Neural progenitor cell (in vitro differentiated cells): Measurements from ENCODE around the gene CLSTN2. TPM values are rescaled to one million over a fixed set of nuclear protein-coding genes. Genes with fewer than 3 reads are reported as not detected.

ENCODE experiments used
- DNase-seq: peaks from one replicate; pipeline ENCODE4 v3.0.0-alpha.2; 2016; ENCODE audit warnings: low spot score
- H2AFZ ChIP-seq: fragments of 200-600 bp; sonication (generic); replicated peaks from 2 replicates; pipeline ENCODE4 v1.6.1; 2016; ENCODE audit warnings: antibody characterized with exemption
- H3F3A ChIP-seq: fragments of 200-600 bp; sonication (generic); 2 replicates; pipeline ENCODE4 v1.6.1; 2016; ENCODE audit warnings: antibody characterized with exemption, low read depth
- H3K27ac ChIP-seq: fragments of 200-600 bp; sonication (generic); 2 replicates; pipeline ENCODE4 v1.5.1; 2016; ENCODE audit warnings: mild to moderate bottlenecking
- H3K27me3 ChIP-seq: fragments of 200-600 bp; sonication (generic); 2 replicates; pipeline ENCODE4 v1.6.1; 2016; ENCODE audit warnings: mild to moderate bottlenecking, moderate library complexity
- H3K36me3 ChIP-seq: fragments of 200-600 bp; sonication (generic); 2 replicates; pipeline ENCODE4 v1.5.1; 2016
- H3K4me1 ChIP-seq: fragments of 200-600 bp; sonication (generic); 2 replicates; pipeline ENCODE4 v1.6.1; 2016; ENCODE audit warnings: mixed run types
- H3K4me2 ChIP-seq: fragments of 200-600 bp; sonication (generic); 2 replicates; pipeline ENCODE4 v1.6.1; 2016
- H3K4me3 ChIP-seq: fragments of 200-600 bp; sonication (generic); 2 replicates; pipeline ENCODE4 v1.5.1; 2016
- H3K79me2 ChIP-seq: fragments of 200-600 bp; sonication (generic); 2 replicates; pipeline ENCODE4 v1.6.1; 2016; ENCODE audit warnings: low read depth
- H3K9ac ChIP-seq: fragments of 200-600 bp; sonication (generic); 2 replicates; pipeline ENCODE4 v1.6.1; 2016
- H3K9me3 ChIP-seq: fragments of 200-600 bp; sonication (generic); 2 replicates; pipeline ENCODE4 v1.5.1; 2016; ENCODE audit warnings: low read depth
- H4K20me1 ChIP-seq: fragments of 200-600 bp; sonication (generic); 2 replicates; pipeline ENCODE4 v1.6.1; 2016; ENCODE audit warnings: low read depth
- H3K27ac Mint-ChIP-seq: 3 replicates; pipeline ENCODE4 v1.8.0; 2021; ENCODE audit warnings: mixed read lengths
- H3K27me3 Mint-ChIP-seq: 2 replicates; pipeline ENCODE4 v1.8.0; 2022; ENCODE audit warnings: low read depth, mild to moderate bottlenecking, inconsistent platforms, moderate library complexity, mixed read lengths; ENCODE audit not compliant: insufficient read depth
- H3K36me3 Mint-ChIP-seq: 3 replicates; pipeline ENCODE4 v1.8.0; 2021; ENCODE audit warnings: mixed read lengths
- H3K4me1 Mint-ChIP-seq: 3 replicates; pipeline ENCODE4 v1.8.0; 2021; ENCODE audit warnings: mixed read lengths
- H3K4me3 Mint-ChIP-seq: 3 replicates; pipeline ENCODE4 v1.8.0; 2021; ENCODE audit warnings: mild to moderate bottlenecking, moderate library complexity, mixed read lengths
- H3K9me3 Mint-ChIP-seq: 3 replicates; pipeline ENCODE4 v1.8.0; 2020; ENCODE audit warnings: mixed read lengths
- EZH2 ChIP-seq: fragments of 200-600 bp; sonication (generic); IDR thresholded peaks from 2 replicates; pipeline ENCODE4 v1.6.1; 2017; ENCODE audit warnings: antibody characterized with exemption, mild to moderate bottlenecking, moderate library complexity
- EZH2phosphoT487 ChIP-seq: fragments of 200-600 bp; sonication (generic); IDR thresholded peaks from 2 replicates; pipeline ENCODE4 v1.6.1; 2017; ENCODE audit warnings: antibody characterized with exemption
- total RNA-seq: library from RNA; depleted of rRNA; stranded (reverse); fragments of >200 nt; gene quantifications from 2 replicates; pipeline ENCODE4 v1.2.3, GENCODE V29; 2015; ENCODE audit warnings: low replicate concordance
- TF ChIP-seq, protein P1 (sequence below): fragments of 200-600 bp; sonication (generic); IDR thresholded peaks from 2 replicates; pipeline ENCODE4 v1.5.1; 2017; ENCODE audit warnings: antibody characterized with exemption, mild to moderate bottlenecking

Gene CLSTN2
- total RNA-seq, 1 donor from 2014 or later, result 0.22 TPM

DNA sequence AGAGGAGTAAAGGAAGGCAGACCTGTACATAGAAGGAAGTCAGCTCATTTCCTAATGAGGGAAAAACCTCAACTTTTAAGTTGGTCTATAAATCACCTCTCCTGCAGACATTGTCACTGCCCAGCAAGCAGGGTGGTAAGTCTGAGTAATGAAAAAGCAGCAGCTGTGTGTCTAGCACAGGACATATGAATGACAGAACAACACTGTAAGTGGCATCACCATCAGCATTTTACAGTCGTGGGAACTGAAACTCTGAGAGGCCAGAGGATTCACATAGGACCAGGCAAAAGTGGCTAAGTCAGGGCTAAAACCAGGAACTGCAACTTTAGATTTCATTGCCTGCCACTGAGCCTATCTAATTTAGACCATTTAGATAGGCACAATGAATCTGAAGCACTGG, 235.6 kb downstream of the CLSTN2 start:
- no peak overlapping the region for H2AFZ ChIP-seq
- no peaks in the 10 kb centered on the region for H3F3A ChIP-seq
- H3K27me3 ChIP-seq, result no peaks in the 10 kb centered on the region
- no peak overlapping the region for H3K4me3 ChIP-seq
- H3K9ac ChIP-seq, result no peak overlapping the region
- Mint-ChIP-seq H3K27me3 (peaks cover 2% of the 10 kb centered on the region), H3K27ac (no peak overlapping the region), H3K4me3 (no peak overlapping the region), H3K4me1 (peaks cover 8% of the 10 kb centered on the region), H3K9me3 (peaks cover 2% of the 10 kb centered on the region), H3K36me3 (no peaks in the 10 kb centered on the region)
- H3K36me3 ChIP-seq, result no peaks in the 10 kb centered on the region
- H4K20me1 ChIP-seq, result no peaks in the 10 kb centered on the region
- no peak overlapping the region for H3K4me2 ChIP-seq
- DNase-seq, result no peak
- H3K79me2 ChIP-seq, result no peaks in the 10 kb centered on the region
- no peaks in the 10 kb centered on the region for H3K4me1 ChIP-seq
- no peak for TF ChIP-seq EZH2phosphoT487
- TF ChIP-seq, protein P1, sequence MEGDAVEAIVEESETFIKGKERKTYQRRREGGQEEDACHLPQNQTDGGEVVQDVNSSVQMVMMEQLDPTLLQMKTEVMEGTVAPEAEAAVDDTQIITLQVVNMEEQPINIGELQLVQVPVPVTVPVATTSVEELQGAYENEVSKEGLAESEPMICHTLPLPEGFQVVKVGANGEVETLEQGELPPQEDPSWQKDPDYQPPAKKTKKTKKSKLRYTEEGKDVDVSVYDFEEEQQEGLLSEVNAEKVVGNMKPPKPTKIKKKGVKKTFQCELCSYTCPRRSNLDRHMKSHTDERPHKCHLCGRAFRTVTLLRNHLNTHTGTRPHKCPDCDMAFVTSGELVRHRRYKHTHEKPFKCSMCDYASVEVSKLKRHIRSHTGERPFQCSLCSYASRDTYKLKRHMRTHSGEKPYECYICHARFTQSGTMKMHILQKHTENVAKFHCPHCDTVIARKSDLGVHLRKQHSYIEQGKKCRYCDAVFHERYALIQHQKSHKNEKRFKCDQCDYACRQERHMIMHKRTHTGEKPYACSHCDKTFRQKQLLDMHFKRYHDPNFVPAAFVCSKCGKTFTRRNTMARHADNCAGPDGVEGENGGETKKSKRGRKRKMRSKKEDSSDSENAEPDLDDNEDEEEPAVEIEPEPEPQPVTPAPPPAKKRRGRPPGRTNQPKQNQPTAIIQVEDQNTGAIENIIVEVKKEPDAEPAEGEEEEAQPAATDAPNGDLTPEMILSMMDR, result no peak
- TF ChIP-seq EZH2, result no peak
- H3K9me3 ChIP-seq, result peaks cover 3% of the 10 kb centered on the region
- H3K27ac ChIP-seq, result no peak overlapping the region

DNA sequence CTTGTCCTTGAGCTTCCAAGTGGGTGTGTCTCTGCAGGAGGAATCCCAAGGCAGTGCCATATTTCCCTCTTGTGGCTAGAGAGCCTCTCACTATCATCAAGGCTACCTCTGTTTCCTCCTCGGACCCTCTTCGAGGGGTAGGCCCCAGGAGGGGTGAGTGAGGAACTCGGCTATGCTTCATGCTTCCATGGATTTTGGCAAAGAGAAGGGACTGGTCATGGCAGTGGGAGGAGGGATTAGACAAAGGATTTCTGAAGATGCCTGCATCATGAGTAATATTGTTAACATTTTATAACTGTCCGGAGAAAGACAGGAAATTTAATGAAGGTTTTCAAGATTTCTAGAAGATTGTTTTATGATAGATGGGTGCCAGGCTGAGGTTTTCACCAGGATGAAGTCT, 241.5 kb downstream of the CLSTN2 start:
- Mint-ChIP-seq H3K9me3 (no peaks in the 10 kb centered on the region), H3K27me3 (peaks cover 3% of the 10 kb centered on the region), H3K27ac (no peak overlapping the region), H3K4me1 (peaks cover 2% of the 10 kb centered on the region), H3K36me3 (no peaks in the 10 kb centered on the region), H3K4me3 (no peak overlapping the region)
- no peak overlapping the region for H2AFZ ChIP-seq
- H3K36me3 ChIP-seq, result no peaks in the 10 kb centered on the region
- no peak overlapping the region for H3K9ac ChIP-seq
- H3K27ac ChIP-seq, result no peak overlapping the region
- no peaks in the 10 kb centered on the region for H3K27me3 ChIP-seq
- DNase-seq, result no peak
- H3K4me2 ChIP-seq, result no peak overlapping the region
- no peaks in the 10 kb centered on the region for H3K9me3 ChIP-seq
- H4K20me1 ChIP-seq, result no peaks in the 10 kb centered on the region
- no peak for TF ChIP-seq EZH2
- no peak for TF ChIP-seq EZH2phosphoT487
- TF ChIP-seq, protein P1, result no peak
- H3K79me2 ChIP-seq, result no peaks in the 10 kb centered on the region
- H3K4me1 ChIP-seq, result no peaks in the 10 kb centered on the region
- no peak overlapping the region for H3K4me3 ChIP-seq
- H3F3A ChIP-seq, result no peaks in the 10 kb centered on the region

DNA sequence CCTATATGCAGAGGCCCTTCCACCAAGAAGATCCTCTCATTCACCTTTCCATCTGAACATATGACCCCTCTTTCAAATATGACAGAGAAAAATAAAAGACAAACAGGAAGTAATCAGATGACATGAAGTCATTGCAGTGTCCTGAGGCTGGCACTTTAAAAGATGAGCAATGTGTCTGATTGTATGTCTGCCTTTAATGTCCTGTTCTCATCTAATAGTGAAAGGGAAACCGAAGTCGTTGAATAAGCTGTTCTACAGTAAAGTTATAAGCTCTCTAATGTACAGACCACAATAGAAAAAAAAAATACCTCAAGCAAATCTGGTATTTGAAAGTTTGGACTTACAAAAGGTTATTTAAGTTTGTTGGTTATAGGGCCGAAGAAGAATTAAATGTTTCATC, 243.0 kb downstream of the CLSTN2 start:
- Histone ChIP-seq H3K4me1 (no peaks in the 10 kb centered on the region), H3K9ac (no peak overlapping the region)

DNA sequence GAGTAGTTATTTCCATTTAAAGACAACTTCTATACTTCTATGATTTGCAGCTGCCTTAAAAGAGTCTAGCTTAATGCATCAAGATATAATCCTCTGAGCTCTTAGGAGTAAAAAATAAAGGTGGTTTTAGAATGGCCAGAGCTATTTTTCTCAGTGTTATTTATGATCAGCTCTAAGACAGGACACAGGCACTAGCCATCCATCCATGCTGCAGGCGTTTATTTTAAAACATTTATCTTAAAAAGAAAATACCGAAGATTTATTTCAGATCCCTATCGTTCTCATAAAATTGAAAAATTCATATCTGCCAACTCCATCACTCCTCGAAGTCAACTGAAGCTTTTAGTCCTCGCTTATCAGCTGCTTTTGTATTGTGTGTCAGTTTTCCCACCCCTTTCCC, 243.5 kb downstream of the CLSTN2 start:
- Histone ChIP-seq H3K9me3 (no peaks in the 10 kb centered on the region), H3K36me3 (no peaks in the 10 kb centered on the region), H3K27me3 (no peaks in the 10 kb centered on the region), H3K4me2 (no peak overlapping the region), H3K27ac (no peak overlapping the region), H2AFZ (no peak overlapping the region), H3K4me3 (no peak overlapping the region), H3F3A (no peaks in the 10 kb centered on the region), H3K9ac (no peak overlapping the region), H4K20me1 (no peaks in the 10 kb centered on the region), H3K79me2 (no peaks in the 10 kb centered on the region), H3K4me1 (no peaks in the 10 kb centered on the region)
- DNase-seq, result no peak
- no peak overlapping the region for H3K4me3 Mint-ChIP-seq
- no peaks in the 10 kb centered on the region for H3K36me3 Mint-ChIP-seq
- peaks cover 2% of the 10 kb centered on the region for H3K4me1 Mint-ChIP-seq
- no peak overlapping the region for H3K27ac Mint-ChIP-seq
- TF ChIP-seq EZH2 (no peak), EZH2phosphoT487 (no peak)
- TF ChIP-seq, protein P1, result no peak
- H3K9me3 Mint-ChIP-seq, result no peaks in the 10 kb centered on the region
- peaks cover 4% of the 10 kb centered on the region for H3K27me3 Mint-ChIP-seq

More for the DNA sequence above, 243.0 kb downstream of the CLSTN2 start:
- TF ChIP-seq EZH2 (no peak), EZH2phosphoT487 (no peak)
- Histone ChIP-seq H3K79me2 (no peaks in the 10 kb centered on the region), H3K9me3 (no peaks in the 10 kb centered on the region), H2AFZ (no peak overlapping the region), H3K36me3 (no peaks in the 10 kb centered on the region), H3F3A (no peaks in the 10 kb centered on the region), H3K27ac (no peak overlapping the region), H3K27me3 (no peaks in the 10 kb centered on the region), H3K4me2 (no peak overlapping the region), H3K4me3 (no peak overlapping the region), H4K20me1 (no peaks in the 10 kb centered on the region)
- Mint-ChIP-seq H3K36me3 (no peaks in the 10 kb centered on the region), H3K9me3 (no peaks in the 10 kb centered on the region), H3K27me3 (peaks cover 4% of the 10 kb centered on the region), H3K4me1 (peaks cover 2% of the 10 kb centered on the region), H3K4me3 (no peak overlapping the region), H3K27ac (no peak overlapping the region)
- DNase-seq, result no peak
